K562 (cell line): Measurements from ENCODE around the gene GMPR. TPM values are rescaled to one million over a fixed set of nuclear protein-coding genes. Genes with fewer than 3 reads are reported as not detected.
A peak's percentile ranks its signal among the peaks of the same experiment; 100 is the strongest.

Experiments used
- ASH1L ChIP-seq: fragments of 450-650 bp; IDR thresholded peaks from 2 replicates; pipeline ENCODE4 v1.6.1; 2018; ENCODE audit warnings: borderline replicate concordance, mild to moderate bottlenecking, low read depth; ENCODE audit not compliant: partially characterized antibody
- DDX20 ChIP-seq: fragments of 450-650 bp; IDR thresholded peaks from 2 replicates; pipeline ENCODE4 v1.6.1; 2016; ENCODE audit warnings: missing genetic modification characterization, low read depth, mild to moderate bottlenecking, missing compliant biosample characterization, moderate library complexity
- DMBX1 ChIP-seq: fragments of 250-450 bp; sonication (Bioruptor Pico); IDR thresholded peaks from 2 replicates; pipeline ENCODE4 v1.8.0; 2022; ENCODE audit warnings: inconsistent platforms, mild to moderate bottlenecking, moderate library complexity, borderline replicate concordance
- E2F3 ChIP-seq: fragments of 250-450 bp; sonication (Bioruptor Pico); IDR thresholded peaks from 2 replicates; pipeline ENCODE4 v1.4.0; 2020; ENCODE audit warnings: mild to moderate bottlenecking
- GATA2 ChIP-seq: sonication (generic); formaldehyde crosslinking; IDR thresholded peaks from 2 replicates; pipeline ENCODE4 v1.4.0; 2020; ENCODE audit warnings: mild to moderate bottlenecking, missing genetic modification reagents
- HIVEP1 ChIP-seq: fragments of 250-450 bp; sonication (Bioruptor Pico); IDR thresholded peaks from 2 replicates; pipeline ENCODE4 v1.4.0; 2020; ENCODE audit warnings: mild to moderate bottlenecking
- HOXB6 ChIP-seq: fragments of 250-450 bp; sonication (Bioruptor Pico); IDR thresholded peaks from 2 replicates; pipeline ENCODE4 v1.5.1; 2022; ENCODE audit warnings: mild to moderate bottlenecking, borderline replicate concordance
- MITF ChIP-seq: IDR thresholded peaks from 2 replicates; pipeline ENCODE4 v1.6.1; 2014; ENCODE audit warnings: antibody characterized with exemption
- MTF1 ChIP-seq: fragments of 250-450 bp; sonication (Bioruptor Pico); IDR thresholded peaks from 2 replicates; pipeline ENCODE4 v1.9.0; 2021; ENCODE audit warnings: moderate library complexity, mild to moderate bottlenecking, inconsistent platforms, borderline replicate concordance
- MYBL2 ChIP-seq, 2 experiments: fragments of 450-650 bp in 1 of 2; sonication (generic) in 1 of 2; formaldehyde crosslinking in 1 of 2; IDR thresholded peaks; 2 replicates each; pipeline versions ENCODE4 v1.6.1 to v1.8.1; 2017 to 2022; ENCODE audit warnings: borderline replicate concordance in 1 of 2, inconsistent platforms in 1 of 2, low read depth in 1 of 2, mild to moderate bottlenecking in 1 of 2, missing genetic modification reagents in 1 of 2, moderate library complexity in 1 of 2
- NFIC ChIP-seq: fragments of 450-650 bp; IDR thresholded peaks from 2 replicates; pipeline ENCODE4 v1.6.1; 2017; ENCODE audit warnings: mild to moderate bottlenecking, inconsistent platforms
- NR2C2 ChIP-seq, 2 experiments: fragments of 200-800 bp in 1 of 2; sonication (Bioruptor generic) in 1 of 2; sonication (generic) in 1 of 2; formaldehyde crosslinking in 1 of 2; IDR thresholded peaks; 2 replicates each; pipeline versions ENCODE4 v1.6.1 to v1.8.0; 2016 to 2022; ENCODE audit warnings: mild to moderate bottlenecking in 1 of 2, missing compliant biosample characterization in 1 of 2, missing genetic modification characterization in 1 of 2, missing genetic modification reagents in 1 of 2
- RBM15 ChIP-seq: fragments of 200-400 bp; formaldehyde crosslinking; IDR thresholded peaks from 2 replicates; pipeline ENCODE4 v1.6.1; 2018; ENCODE audit warnings: mild to moderate bottlenecking, low read length, moderate library complexity; ENCODE audit not compliant: insufficient read depth
- SMAD2 ChIP-seq: fragments of 150-350 bp; IDR thresholded peaks from 2 replicates; pipeline ENCODE4 v1.6.1; 2014; ENCODE audit warnings: low read depth, mild to moderate bottlenecking, low read length
- SRSF1 ChIP-seq: fragments of 200-400 bp; formaldehyde crosslinking; IDR thresholded peaks from 2 replicates; pipeline ENCODE4 v1.6.1; 2017; ENCODE audit warnings: mild to moderate bottlenecking, low read depth, low read length, moderate library complexity
- TEAD2 ChIP-seq: fragments of 450-650 bp; IDR thresholded peaks from 2 replicates; pipeline ENCODE4 v1.6.1; 2016; ENCODE audit warnings: missing genetic modification characterization, control low read depth, missing compliant biosample characterization
- ZNF134 ChIP-seq: fragments of 250-450 bp; sonication (Bioruptor Pico); conservative IDR thresholded peaks from 2 replicates; pipeline ENCODE4 v1.4.0; 2020
- ZNF347 ChIP-seq: fragments of 450-650 bp; formaldehyde crosslinking; IDR thresholded peaks from 2 replicates; pipeline ENCODE4 v1.4.0; 2020; ENCODE audit warnings: low read depth, mild to moderate bottlenecking, moderate library complexity
- ZNF512 ChIP-seq: IDR thresholded peaks from 2 replicates; pipeline ENCODE4 v1.6.1; 2016; ENCODE audit warnings: missing genetic modification characterization, missing compliant biosample characterization
- ZNF592 ChIP-seq: fragments of 450-650 bp; IDR thresholded peaks from 2 replicates; pipeline ENCODE4 v1.6.1; 2017; ENCODE audit warnings: antibody characterized with exemption, mild to moderate bottlenecking
- polyA plus RNA-seq, 8 experiments: library from polyadenylated mRNA; depleted of rRNA in 4 of 8; stranded (reverse) in 5 of 8; unstranded in 3 of 8; fragments of >200 nt; fragmentation: Nextera tagmentation in 2 of 8; fragmentation: Illumina TruSeq in 1 of 8; extraction: Ambion mirVana in 2 of 8; extraction: Trizol in 1 of 8; gene quantifications; 2 replicates each; pipeline versions ENCODE4 v1.2.1 to v1.2.3, GENCODE V29; 2011 to 2014; ENCODE audit warnings: inconsistent platforms in 1 of 8, missing spikeins in 1 of 8
- total RNA-seq, 7 experiments: library from RNA; depleted of rRNA in 6 of 7; stranded (reverse); fragments of >200 nt in 6 of 7; fragmentation: Illumina TruSeq in 2 of 7; extraction: Trizol in 2 of 7; gene quantifications; 2 replicates each; pipeline versions ENCODE4 v1.2.1 to v1.2.3, GENCODE V29; 2011 to 2021; ENCODE audit warnings: low replicate concordance in 1 of 7

GMPR gene
- total and polyA plus RNA-seq, 9 of the 15 experiments (the other 6 are each of a cell fraction or from before 2014, with no cell fraction given) = 34.6 to 83.7 (median 49.8) TPM

- TF ChIP-seq ASH1L = no peak
- peak; percentile 89 for TF ChIP-seq HIVEP1 (CRISPR knock-in tag)
- TF ChIP-seq GATA2 = no peak
- no peak for TF ChIP-seq MITF
- TF ChIP-seq DMBX1 = peak; percentile 99
- peak; percentile 79; the same call in 1 of the 2 replicates for TF ChIP-seq MTF1 (CRISPR knock-in tag)
- TF ChIP-seq MYBL2 (IDR thresholded peaks at IDR 0.05; ENCODE audit: low read depth) = no peak
- TF ChIP-seq MYBL2 (CRISPR knock-in tag; IDR thresholded peaks at IDR 0.05; ENCODE audit: borderline replicate concordance) = no peak
- TF ChIP-seq NR2C2 (CRISPR knock-in tag; IDR thresholded peaks at IDR 0.05) = no peak
- 0 out of 2 replicates have a peak, but pooled peaks have one; percentile 46 for TF ChIP-seq NR2C2 (tag; IDR thresholded peaks at IDR 0.05)
- TF ChIP-seq RBM15 = no peak
- TF ChIP-seq SMAD2 = no peak
- no peak for TF ChIP-seq NFIC
- peak; percentile 94 for TF ChIP-seq DDX20
- TF ChIP-seq ZNF347 (CRISPR knock-in tag) = 0 out of 2 replicates have a peak, but pooled peaks have one; percentile 81
- no peak for TF ChIP-seq SRSF1
- TF ChIP-seq TEAD2 = peak; percentile 87
- peak; percentile 38; the same call in 1 of the 2 replicates for TF ChIP-seq ZNF512 (tag)
- peak; percentile 99 for TF ChIP-seq ZNF592
- TF ChIP-seq E2F3 (CRISPR knock-in tag) = peak; percentile 19; the same call in 1 of the 2 replicates
- peak; percentile 78 for TF ChIP-seq ZNF134 (CRISPR knock-in tag)
- TF ChIP-seq HOXB6 (CRISPR knock-in tag) = 0 out of 2 replicates have a peak, but pooled peaks have one; percentile 44
Observed at GRCh38 chr6:16236009-16236501, 2.3 kb upstream of the GMPR start (continued).
